Tongue (tissue), 2 donors: ENCODE results near the gene LUZP1. TPM values are rescaled to one million over a fixed set of nuclear protein-coding genes. Genes with fewer than 3 reads are reported as not detected.
A peak's percentile ranks its signal among the peaks of the same experiment; 100 is the strongest.

Experiments used
- DNase-seq: peaks from one replicate; pipeline ENCODE4 v3.0.0-alpha.2; 2015
- total RNA-seq: library from RNA; depleted of rRNA; stranded (reverse); fragments of >200 nt; gene quantifications from one replicate; pipeline ENCODE4 v1.2.3, GENCODE V29; 2014

Gene LUZP1
- total RNA-seq, 1 donor from 2014 or later: 22.5 TPM

DNA sequence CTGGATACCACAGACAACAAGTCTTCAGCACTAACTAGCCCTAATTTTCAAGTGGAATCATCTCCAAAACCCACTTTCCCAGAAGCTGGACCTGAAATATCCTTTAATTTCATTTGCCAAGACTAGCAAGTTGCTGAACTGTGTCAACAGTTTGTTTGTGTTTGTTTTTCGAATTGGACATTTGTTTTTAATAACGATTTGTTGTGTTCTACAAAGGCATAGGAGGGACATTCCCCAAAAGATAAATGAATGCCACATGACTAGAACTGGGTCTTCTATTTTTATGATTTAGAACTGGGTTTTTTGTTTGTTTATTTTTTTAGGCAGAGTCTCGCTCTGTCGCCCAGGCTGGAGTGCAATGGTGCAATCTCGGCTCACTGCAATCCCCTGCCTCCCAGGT, 17.9 kb downstream of the LUZP1 start:
- DNase-seq: no peak

DNA sequence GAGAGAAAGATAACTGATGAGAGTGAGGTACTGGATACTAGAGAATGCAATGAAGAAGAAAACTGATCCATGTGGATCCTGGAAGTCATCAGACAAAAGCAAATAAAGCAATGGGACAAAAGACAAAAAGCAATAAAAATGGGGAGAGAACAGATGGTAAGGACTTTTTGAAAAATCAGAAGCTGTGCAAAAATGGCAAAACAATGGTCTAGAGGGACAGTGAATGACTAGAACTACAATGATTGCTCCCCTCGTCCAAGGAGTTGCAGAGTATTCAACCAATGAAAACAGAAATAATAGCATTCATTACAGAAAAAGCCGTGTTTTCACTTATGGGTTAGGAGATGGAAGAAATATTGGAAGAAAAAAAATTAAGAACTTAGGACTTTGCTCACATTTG, 18.5 kb downstream of the LUZP1 start:
- no peak for DNase-seq

DNA sequence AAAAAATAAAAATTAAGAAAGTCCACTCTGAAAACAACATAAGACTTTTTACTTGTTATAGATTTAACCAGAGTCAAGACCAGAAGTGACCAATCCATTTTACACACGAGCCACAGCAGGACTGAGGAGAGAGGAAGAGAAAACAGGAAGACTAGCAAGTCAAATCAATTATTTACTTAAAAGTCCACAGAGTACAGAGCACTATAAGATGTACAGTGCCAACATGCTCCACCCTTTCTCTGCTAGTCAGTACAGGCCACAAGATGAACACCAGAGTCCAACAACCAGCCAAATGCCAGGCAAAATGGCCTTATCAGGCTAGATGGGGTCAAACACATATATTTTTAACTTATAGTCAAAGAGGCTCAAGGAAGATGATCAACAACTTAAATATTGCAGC, 19.5 kb downstream of the LUZP1 start:
- DNase-seq: no peak

DNA sequence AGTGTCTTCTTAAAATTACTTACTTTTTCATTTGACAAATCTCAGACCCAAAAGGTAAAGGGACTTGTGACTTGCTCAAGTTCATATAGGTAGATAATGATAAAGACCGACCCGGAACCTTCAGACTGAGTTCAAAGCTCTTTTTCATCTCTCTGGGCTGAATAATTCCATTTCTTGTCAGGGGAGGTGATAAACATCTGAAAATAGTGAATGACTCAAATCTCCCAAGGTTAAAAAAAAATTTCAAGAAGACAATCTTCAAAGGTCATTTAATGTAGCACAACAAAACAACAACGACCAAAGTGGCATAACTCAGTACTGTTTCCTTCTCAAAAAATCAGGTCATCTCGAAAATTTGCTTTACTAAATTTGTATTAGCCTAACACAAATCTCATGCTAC, 20.6 kb downstream of the LUZP1 start:
- no peak for DNase-seq

DNA sequence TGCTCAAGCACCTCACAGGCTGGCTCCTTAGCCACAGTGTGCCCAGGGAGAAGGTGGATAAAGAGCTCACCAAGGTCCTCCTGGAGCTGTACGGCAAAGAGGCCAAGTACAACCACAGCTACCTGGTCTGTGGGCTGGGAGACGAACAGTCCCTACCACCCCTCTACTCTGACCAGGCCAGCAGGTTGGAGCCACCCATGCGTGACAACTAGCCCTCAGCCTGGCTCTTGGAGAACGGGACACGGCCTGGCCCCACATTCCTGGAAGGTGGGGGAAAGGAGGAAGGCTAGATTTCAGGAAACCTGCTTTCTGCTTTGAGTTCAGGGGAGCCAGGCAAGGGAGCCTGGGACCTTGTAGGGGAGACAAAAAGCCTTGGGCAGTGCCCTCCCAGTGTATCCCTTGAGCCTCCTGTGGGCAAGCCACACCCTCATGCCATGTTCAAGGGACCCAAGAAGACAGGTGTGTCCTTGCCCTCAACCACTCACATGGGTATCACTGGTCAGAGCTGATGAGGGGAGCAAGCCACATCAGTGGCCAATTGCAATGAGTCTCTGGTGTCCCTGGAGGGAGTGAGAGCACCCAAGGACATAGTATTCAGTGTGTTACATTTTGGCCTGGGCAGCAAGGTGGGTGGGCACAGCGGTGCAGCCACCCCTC, 27.6 kb downstream of the LUZP1 start:
- no peak for DNase-seq

DNA sequence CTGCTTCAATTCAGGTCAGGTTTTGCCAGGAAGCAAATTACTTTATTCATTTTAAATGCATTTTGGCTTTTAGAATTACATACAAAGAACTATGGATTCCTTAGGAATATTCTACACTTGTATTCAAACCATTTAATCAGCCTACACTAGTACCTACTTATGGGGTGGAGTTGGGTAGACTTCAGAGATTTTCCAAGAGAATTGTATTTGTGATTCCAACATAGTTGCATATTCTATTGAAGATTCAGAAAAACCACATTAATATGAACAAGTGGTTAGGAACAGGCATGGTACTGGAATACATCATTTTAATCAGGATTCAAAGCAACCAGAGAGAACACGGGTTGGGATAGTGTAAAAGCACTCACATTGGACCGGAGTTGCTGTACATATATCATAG, 33.4 kb downstream of the LUZP1 start:
- DNase-seq: no peak

DNA sequence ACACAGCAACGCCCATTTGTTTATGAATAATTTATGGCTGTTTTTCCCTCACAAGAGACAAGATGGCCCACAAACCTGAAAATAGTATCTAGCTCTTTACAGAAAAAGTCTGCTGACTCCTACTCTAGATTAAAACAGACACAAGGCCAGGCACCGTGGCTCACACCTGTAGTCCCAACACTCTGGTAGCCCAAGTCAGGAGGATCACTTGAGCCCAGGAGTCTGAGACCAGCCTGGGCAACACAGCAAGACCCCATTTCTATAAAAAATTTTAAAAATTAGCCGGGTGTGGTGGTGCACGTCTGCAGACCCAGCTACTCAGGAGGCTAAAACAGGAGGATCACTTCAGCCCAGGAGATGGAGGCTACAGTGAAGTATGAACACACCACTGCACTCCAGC, 34.6 kb downstream of the LUZP1 start:
- DNase-seq: no peak

DNA sequence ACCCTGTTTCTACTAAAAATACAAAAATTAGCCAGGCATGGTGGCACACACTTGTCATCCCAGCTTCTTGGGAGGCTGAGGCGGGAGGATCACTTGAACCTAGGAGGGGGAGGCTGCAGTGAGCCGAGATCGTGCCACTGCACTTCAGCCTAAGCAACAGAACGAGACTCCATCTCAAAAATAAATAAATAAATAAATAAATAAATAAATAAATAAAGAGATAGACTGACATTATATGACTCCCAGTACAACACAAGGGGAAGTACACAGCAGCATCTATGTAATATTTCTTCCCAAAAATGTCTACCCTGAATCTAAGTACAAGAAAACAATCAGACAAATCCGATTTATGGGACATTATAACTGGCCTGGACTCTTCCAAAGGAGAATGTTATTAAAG, 35.1 kb downstream of the LUZP1 start:
- no peak for DNase-seq

DNA sequence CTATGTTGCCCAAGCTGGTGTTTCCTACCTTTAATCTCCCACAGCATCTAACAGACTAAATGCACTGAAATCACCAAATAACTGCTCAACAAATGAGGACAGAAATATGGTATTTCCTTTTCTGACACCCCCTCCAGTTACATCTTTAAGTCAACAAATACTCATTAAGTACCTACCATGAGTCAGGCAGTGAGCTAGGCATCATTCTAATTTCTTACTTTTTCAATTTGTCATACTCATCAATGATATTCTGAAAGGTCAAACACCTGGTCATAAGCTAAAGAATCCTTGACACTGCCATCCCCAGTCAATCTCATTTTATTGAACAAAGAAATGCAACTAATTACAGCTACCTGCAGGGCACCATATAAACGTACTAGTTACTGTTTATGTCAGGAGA, 36.6 kb downstream of the LUZP1 start:
- DNase-seq: no peak

DNA sequence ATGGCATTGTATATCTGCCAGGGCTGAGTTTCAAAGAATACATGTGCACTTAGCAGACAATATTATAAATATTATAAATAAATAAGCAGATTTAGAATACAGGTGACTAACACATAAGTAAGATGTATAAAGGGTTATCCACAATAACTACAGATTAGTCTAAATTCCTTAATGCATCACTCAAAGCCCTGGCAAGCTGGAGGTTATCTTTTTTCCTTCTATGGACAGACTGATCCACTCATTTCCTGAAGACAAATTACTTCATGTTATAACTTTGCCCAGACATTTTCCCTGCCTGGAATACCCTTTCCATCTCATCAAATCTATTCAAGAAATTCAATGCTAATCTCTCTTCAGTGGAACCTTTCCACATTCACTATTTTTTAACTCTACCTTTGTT, 38.8 kb downstream of the LUZP1 start:
- DNase-seq: no peak

DNA sequence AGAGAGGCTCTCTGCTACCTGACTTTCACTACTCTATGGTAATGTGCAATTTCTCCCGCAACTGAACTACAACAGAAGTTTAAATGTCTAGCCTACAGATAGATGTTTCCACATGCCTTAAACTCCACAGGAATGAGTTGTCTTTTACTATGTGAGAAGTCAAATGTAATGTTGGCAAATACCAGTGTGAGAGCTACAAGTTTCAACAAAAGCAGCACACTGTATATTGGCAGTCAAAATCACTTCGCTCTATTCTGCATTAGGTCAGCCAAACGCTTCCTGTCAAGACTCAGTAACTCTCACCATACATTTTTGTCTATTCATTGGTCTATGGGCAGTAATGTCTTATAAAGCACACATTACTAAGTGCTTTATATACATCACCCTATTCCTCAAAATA, 41.9 kb downstream of the LUZP1 start:
- no peak for DNase-seq

DNA sequence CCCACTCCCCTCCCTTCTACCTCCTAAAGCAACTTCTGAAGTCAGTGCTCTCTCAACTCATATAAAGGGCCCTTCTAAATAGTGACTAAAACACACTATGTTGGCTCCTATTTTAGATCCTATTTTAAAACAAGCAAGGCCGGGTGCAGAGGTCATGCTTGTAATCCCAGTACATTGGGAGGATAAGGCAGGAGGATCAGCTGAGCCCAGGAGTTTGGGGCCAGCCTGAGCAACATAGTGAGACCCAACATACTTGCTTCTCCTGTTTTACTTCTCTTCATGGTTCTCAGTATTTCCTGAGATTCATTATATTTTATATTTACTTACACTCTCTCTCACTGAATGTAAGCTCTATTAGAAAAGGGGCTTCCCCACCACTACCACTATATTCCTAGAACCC, 42.5 kb downstream of the LUZP1 start:
- no peak for DNase-seq

DNA sequence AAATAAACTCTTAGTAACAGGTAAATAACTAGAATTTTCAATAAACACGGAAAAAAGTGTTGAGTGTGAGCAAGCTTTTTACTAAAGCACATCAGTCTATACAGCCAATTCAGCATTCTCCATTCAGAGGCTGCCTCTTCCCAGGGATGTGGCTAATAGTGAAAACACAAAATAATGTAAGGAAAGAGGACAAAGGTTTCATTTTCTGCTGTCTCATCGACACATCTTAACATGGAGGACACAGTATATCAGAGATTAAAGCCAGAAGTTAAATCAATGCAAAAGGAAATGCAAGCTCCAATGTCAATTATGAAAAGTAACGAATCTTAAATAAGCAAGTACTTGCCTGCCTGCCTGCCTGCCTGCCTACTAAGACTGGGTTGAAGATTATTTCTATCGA, 43.2 kb downstream of the LUZP1 start:
- no peak for DNase-seq

DNA sequence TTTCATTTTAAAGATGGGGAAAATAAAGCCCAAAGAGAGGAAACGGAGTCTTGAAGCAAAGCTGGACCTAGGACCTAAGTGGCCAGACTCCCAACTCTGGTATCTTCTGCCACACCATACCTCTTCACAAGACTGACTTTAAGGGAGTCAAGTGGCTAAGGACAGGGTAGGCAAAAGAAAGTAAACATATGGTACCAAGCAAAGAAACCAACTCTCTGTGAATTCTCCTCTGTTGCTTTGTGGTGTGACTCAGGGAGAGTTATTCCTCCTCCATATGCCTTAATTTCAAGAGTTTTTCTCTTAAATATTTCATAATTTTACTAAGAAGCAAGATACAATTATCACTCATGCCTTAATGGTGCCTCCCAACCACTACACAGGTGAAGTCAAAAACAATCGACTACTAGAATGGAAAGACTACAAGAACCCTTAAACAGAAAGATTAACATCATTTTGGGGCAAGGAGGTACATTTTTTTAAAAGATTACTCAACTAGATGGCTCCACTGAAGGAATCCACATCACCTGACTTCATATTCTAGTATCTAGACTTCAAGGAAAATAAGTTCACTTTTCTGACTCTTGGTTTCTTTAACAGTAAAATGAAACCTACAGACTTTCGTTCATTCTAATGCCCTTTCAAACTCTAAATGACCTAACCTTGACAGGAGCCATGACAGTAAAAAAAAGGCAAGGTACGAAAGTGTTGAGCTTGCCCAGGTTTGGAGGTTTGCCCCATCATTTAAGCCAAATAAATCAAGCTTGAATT, 44.2 kb downstream of the LUZP1 start:
- no peak for DNase-seq

DNA sequence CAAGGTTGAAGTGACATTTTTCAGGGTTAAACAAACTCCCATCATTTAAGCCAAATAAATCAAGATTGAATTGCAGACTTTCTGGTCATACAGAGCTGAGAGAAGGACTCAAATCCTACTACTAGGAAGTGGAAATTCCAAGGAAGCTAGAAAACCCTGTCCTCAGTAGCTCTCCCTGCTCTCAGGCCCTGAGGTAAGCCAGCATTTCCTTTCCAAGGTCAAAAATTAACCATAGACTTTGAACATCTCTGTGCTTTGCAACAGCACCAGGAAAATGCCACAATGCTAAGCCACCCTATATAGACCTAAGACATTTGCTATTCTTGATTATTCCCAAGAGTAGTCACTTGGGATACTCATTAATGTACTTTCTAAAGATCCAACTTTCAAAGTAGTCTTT, 45.1 kb downstream of the LUZP1 start:
- no peak for DNase-seq

DNA sequence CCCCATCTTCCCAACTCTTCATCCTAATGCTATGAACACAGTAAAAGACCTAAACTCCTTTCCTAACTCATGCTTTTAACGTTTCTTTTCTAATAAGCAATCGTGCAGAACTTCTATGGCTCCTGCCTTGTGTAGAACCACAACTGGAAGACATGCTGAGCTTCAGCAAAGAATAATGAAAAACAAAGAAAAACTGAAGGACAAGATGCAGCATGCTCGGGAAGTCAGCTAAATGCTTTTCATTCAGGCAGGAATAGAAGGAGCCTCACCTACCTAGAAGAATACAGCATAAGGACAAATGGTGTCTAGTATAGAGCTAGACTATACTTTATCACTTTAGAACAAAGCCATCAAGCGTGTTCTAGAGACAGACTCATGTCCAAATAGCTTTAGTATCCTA, 45.9 kb downstream of the LUZP1 start:
- no peak for DNase-seq

DNA sequence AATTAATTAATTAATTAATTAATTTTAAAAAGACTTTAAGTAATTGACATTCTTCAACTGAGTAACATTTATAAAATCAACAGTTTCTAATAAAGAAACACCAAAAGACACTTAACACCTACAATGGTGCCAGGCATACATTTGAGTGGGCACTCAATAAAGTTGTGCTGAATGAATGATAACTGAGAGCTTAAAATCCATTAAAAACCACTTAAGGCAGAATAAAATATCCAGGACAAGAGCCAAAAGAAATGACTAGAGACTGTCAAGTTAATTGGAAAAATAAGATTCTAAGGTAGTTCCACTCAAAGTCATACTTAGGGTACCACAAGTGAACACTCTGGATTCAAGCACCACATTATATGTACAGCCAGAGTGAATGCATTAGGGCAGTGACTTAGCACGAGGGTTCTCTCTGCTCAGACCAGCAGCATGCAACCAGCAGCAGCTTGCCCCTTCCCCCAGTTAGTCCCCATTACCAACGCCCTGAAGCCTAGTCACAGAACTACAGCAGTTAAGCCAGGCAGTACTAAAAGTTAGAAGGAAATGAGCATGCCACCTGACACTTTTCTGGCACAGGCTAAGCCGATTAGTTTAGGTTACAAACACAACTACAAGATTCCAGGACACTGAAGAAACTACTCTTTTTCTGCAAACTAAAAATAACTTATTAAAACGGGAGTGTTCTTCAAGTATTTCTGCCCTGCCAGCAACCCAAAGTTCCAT, 46.5 kb downstream of the LUZP1 start:
- DNase-seq: peak; percentile 77

DNA sequence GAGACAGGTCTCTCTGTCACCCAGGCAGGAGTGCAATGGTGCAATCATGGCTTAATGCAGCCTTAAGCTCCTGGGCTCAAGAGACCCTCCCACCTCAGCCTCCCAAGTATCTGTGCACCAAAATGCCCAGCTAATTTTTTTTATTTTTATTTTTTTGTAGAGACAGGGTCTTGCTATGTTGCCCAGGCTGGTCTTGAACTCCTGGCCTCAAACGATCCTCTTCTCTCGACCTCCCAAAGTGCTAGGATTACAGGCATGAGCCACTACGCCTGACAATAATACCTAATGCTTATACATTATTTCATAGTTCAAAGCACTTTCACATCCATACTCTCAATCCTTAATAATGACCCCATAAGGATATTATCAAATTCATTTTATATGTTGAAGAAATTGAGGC, 48.3 kb downstream of the LUZP1 start:
- DNase-seq: no peak

DNA sequence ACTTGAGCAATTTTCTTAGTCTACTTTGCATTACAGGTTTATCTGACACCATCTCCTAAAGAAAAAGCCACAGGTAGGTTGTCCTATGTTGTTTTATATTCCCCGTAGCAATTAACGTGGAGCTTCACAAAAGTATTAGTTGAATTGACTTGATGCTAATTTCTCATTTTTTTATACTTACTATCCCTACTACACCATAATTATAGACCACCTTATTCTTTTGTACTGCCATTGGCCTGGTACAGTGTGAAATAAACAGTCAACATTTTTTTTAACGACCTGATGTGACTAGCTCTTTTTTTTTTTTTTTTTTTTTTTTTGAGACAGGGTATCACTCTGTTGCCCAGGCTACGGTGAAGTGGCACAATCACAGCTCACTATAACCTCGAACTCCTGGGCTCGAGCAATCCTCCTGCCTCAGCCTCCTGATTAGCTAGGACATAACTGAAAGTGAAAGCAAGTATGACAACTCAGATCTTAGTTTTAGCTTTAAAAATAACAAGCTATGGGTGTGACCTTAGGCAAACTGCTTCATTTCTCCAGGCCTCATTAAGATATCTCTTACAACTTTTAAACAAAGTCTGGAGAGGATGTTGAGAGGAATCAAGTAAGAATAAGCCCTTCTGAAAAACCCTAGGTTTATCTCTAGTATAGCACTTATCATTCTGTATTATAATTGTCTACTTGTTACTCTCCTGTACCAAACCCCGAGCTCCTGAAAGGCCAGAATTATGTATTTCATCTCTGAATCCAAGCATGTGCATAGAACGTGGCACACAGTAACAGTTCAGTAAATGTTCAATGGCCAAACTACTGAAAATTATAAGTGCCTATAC, 49.5 kb downstream of the LUZP1 start:
- no peak for DNase-seq

DNA sequence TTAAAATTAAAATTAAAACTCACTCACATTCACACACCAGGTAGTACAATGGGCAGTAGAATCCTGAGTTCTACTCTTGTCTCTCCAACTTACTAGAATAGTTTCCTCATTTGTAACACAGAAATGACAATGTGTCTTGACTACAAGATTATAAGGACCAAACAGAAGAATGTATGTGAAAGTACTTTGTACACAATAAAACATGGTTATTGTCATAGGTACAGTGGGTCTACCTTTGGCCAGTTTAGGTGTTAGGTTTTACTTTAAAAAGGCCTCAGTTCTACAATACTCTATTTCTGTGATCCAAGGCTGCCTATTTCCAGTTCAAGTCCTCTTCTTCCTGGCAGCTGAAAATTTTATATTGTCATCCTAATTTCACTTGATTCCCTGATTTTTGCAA, 50.2 kb downstream of the LUZP1 start:
- DNase-seq: no peak

DNA sequence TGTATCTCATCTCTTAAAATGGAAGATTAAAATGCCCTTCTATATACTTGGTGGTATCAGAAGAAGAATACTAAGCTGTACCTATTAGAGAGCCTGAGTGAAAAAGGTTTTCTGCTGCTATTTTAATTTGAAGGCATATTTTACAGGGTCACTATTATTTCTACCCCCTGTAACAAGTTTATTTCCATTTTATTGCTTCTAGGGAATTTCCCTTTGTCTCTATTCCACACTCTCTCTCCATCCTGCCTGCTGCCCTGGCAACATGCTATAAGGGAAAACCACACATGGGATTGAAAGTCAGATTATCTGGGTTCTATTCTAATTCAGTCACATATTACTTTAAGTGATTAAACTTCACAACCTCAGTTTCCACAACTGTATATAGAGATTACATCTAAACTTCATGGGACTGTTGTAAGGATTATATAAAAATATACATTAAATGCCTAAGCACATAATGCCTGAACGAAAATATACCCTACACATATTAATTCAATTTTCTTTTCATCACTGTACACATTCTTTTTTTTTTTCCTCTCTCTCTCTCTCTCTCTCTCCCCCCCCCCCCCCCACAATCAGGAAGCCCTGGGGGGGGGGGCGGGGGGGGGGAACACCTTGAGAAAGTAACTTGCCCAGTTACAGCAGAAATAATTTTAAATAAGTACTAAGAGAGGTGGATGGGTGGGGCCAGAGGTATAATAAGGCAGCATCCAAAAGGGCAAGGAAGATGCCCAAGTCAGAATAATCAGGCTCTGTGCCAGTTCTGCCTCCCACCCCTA, 51.5 kb downstream of the LUZP1 start:
- DNase-seq: no peak
